ENCODE results near the gene RFX6. TPM values are rescaled to one million over a fixed set of nuclear protein-coding genes. Genes with fewer than 3 reads are reported as not detected.

RFX6 gene
- total RNA-seq, 1 experiment from 2014 or later, result not detected

- Histone ChIP-seq H3K9me3 (ENCODE audit: control insufficient read depth in 1 of 2, insufficient read depth in 1 of 2, low read depth in 1 of 2, low read length in 2 of 2) (no peaks in the 10 kb centered on the region), H3K27me3 (ENCODE audit: insufficient read depth, low read length) (no peaks in the 10 kb centered on the region), H3K9ac (ENCODE audit: low read length) (no peak overlapping the region), H3K36me3 (ENCODE audit: control insufficient read depth in 1 of 2, insufficient read depth in 2 of 2, low read length in 2 of 2) (no peaks in the 10 kb centered on the region), H3K4me1 (ENCODE audit: control insufficient read depth in 1 of 2, insufficient read depth in 2 of 2, low read length in 2 of 2) (no peaks in the 10 kb centered on the region), H3K79me2 (ENCODE audit: insufficient read depth, low read length) (no peaks in the 10 kb centered on the region), H3K4me3 (replicated peaks in 1 of 2; ENCODE audit: low read depth in 1 of 2, low read length in 2 of 2) (no peak overlapping the region), H3K27ac (ENCODE audit: low read depth, low read length) (no peak overlapping the region), H3K9me2 (ENCODE audit: insufficient read depth) (no peaks in the 10 kb centered on the region), H3K4me2 (ENCODE audit: low read length) (no peak overlapping the region), H2AFZ (ENCODE audit: low read depth, low read length, poor library complexity, severe bottlenecking) (no peak overlapping the region), H4K20me1 (ENCODE audit: insufficient read depth) (no peaks in the 10 kb centered on the region)
- ChIA-PET POLR2A (no interaction called here), CTCF (no interaction called here), RAD21 (ENCODE audit: low non-redundant PET in 1 of 2, low total read pairs in 2 of 2, uncharacterized antibody in 2 of 2, unreplicated experiment in 2 of 2) (no interaction called here)
- intact Hi-C loops (cut with micrococcal nuclease), result no loop called here
- BruUV-seq (replicated peaks), result no TSS peak
- ATAC-seq (no peak), DNase-seq (ENCODE audit: low read depth, low spot score) (no peak)
- TF ChIP-seq EZH2phosphoT487 (IDR thresholded peaks at IDR 0.05; ENCODE audit: borderline replicate concordance), result no peak
- TF ChIP-seq JUND (IDR thresholded peaks at IDR 0.05), result no peak
- TF ChIP-seq SIN3A (IDR thresholded peaks at IDR 0.05; ENCODE audit: low read depth), result no peak
- TF ChIP-seq EGR1 (IDR thresholded peaks at IDR 0.05; ENCODE audit: low read depth), result no peak
- TF ChIP-seq ZNF274 (IDR thresholded peaks at IDR 0.05; ENCODE audit: low read depth, low read length), result no peak
- no peak for TF ChIP-seq ATF3 (IDR thresholded peaks at IDR 0.05)
- no peak for TF ChIP-seq RAD21 (IDR thresholded peaks at IDR 0.05; ENCODE audit: low read depth)
- TF ChIP-seq SP1 (IDR thresholded peaks at IDR 0.05; ENCODE audit: low read depth), result no peak
- no peak for TF ChIP-seq ZBTB33 (IDR thresholded peaks at IDR 0.05; ENCODE audit: extremely low read depth, insufficient replicate concordance, low read length)
- TF ChIP-seq ELF1 (IDR thresholded peaks at IDR 0.05; ENCODE audit: borderline replicate concordance, low read depth), result no peak
- no peak for TF ChIP-seq YY1 (IDR thresholded peaks at IDR 0.05; ENCODE audit: extremely low read depth, insufficient replicate concordance, low read depth, low read length)
- no peak for TF ChIP-seq REST (IDR thresholded peaks at IDR 0.05; ENCODE audit: low read depth)
- no peak for TF ChIP-seq ZFX (IDR thresholded peaks at IDR 0.05)
- TF ChIP-seq CBX3 (IDR thresholded peaks at IDR 0.05; ENCODE audit: low read depth), result no peak
- TF ChIP-seq EZH2 (IDR thresholded peaks at IDR 0.05), result no peak
- TF ChIP-seq MAX (IDR thresholded peaks at IDR 0.05), result no peak
- TF ChIP-seq CEBPB (IDR thresholded peaks at IDR 0.05; ENCODE audit: low read depth), result no peak
- TF ChIP-seq POLR2AphosphoS5 (IDR thresholded peaks at IDR 0.05; ENCODE audit: low read depth, low read length), result no peak
- TF ChIP-seq FOSL1 (IDR thresholded peaks at IDR 0.05; ENCODE audit: low read depth), result no peak
- no peak for TF ChIP-seq TCF7L2 (IDR thresholded peaks at IDR 0.05; ENCODE audit: borderline replicate concordance, extremely low read depth, insufficient read depth, insufficient read length)
Measured at GRCh38 chr6:116929825-116930224, 52.8 kb downstream of the RFX6 start.

All from HCT116 (cell line).